Large intestine (tissue), 3 donors: ENCODE measurements around the gene GALNT14. TPM values are rescaled to one million over a fixed set of nuclear protein-coding genes. Genes with fewer than 3 reads are reported as not detected.

Source experiments
- DNase-seq, 2 donors: peaks; one replicate each; pipeline versions ENCODE4 v3.0.0 to v3.0.0-alpha.2; 2013
- H3K27ac ChIP-seq: one replicate; pipeline ENCODE4 v1.5.1; 2013; ENCODE audit warnings: low read length
- H3K27me3 ChIP-seq: 2 replicates; pipeline ENCODE4 v1.6.1; 2013; ENCODE audit warnings: low read length; ENCODE audit not compliant: control insufficient read depth, insufficient read depth
- H3K36me3 ChIP-seq: 2 replicates; pipeline ENCODE4 v1.6.1; 2013; ENCODE audit warnings: low read length; ENCODE audit not compliant: control insufficient read depth, insufficient read depth
- H3K4me1 ChIP-seq: one replicate; pipeline ENCODE4 v1.6.1; 2013; ENCODE audit warnings: low read length; ENCODE audit not compliant: control insufficient read depth, insufficient read depth
- H3K4me3 ChIP-seq: one replicate; pipeline ENCODE4 v1.5.1; 2013; ENCODE audit warnings: low read length
- H3K9me3 ChIP-seq: one replicate; pipeline ENCODE4 v1.6.1; 2013; ENCODE audit warnings: mild to moderate bottlenecking, low read depth, low read length, moderate library complexity; ENCODE audit not compliant: control insufficient read depth
- WGBS: methylation state at CpG from one replicate; pipeline ENCODE4 v1.1.5; 2013; ENCODE audit warnings: low lambda C conversion rate; ENCODE audit not compliant: insufficient coverage; 5-methylcytosine and 5-hydroxymethylcytosine counted together
- polyA plus RNA-seq: library from polyadenylated mRNA; unstranded; fragments of 120-200 nt; gene quantifications from one replicate; pipeline ENCODE4 v1.2.1, GENCODE V29; 2013

The GALNT14 gene
- polyA plus RNA-seq, 1 donor, result 3.1 TPM

GRCh38 chr2:30866974-30867373 lies 271.3 kb downstream of the GALNT14 start:
- Histone ChIP-seq H3K9me3 (no peaks in the 10 kb centered on the region), H3K4me1 (no peaks in the 10 kb centered on the region), H3K27me3 (peaks cover 7% of the 10 kb centered on the region), H3K27ac (no peak overlapping the region), H3K36me3 (no peaks in the 10 kb centered on the region), H3K4me3 (no peak overlapping the region)
- no peak for DNase-seq
- WGBS, result no CpG with 5 or more reads among the region's 5 CpGs

- peaks cover 2% of the 10 kb centered on the region for H3K27me3 ChIP-seq
- DNase-seq, result no peak
- H3K9me3 ChIP-seq, result no peaks in the 10 kb centered on the region
- no peaks in the 10 kb centered on the region for H3K36me3 ChIP-seq
- no peak overlapping the region for H3K4me3 ChIP-seq
- no peak overlapping the region for H3K27ac ChIP-seq
- no peaks in the 10 kb centered on the region for H3K4me1 ChIP-seq
- no CpG with 5 or more reads among the region's 10 CpGs for WGBS
These were observed 272.2 kb downstream of the GALNT14 start for GRCh38 chr2:30865892-30866681.

- no peak overlapping the region for H3K27ac ChIP-seq
- DNase-seq, result no peak
- no CpG with 5 or more reads among the region's 1 CpG for WGBS
- H3K36me3 ChIP-seq, result no peaks in the 10 kb centered on the region
- H3K27me3 ChIP-seq, result peaks cover 2% of the 10 kb centered on the region
- no peaks in the 10 kb centered on the region for H3K4me1 ChIP-seq
- H3K4me3 ChIP-seq, result no peak overlapping the region
- no peaks in the 10 kb centered on the region for H3K9me3 ChIP-seq
These were observed 273.0 kb downstream of the GALNT14 start for GRCh38 chr2:30865243-30865642.

GRCh38 chr2:30862054-30862651 lies 276.1 kb downstream of the GALNT14 start:
- Histone ChIP-seq H3K4me3 (no peak overlapping the region), H3K36me3 (no peaks in the 10 kb centered on the region), H3K9me3 (no peaks in the 10 kb centered on the region), H3K27me3 (peaks cover 2% of the 10 kb centered on the region), H3K27ac (no peak overlapping the region), H3K4me1 (no peaks in the 10 kb centered on the region)
- WGBS, result 0% methylated on average over 1 of the region's 3 CpGs
- peak; percentile 46 to 47 for DNase-seq

- no peak for DNase-seq
- Histone ChIP-seq H3K9me3 (no peaks in the 10 kb centered on the region), H3K27me3 (peaks cover under 1% of the 10 kb centered on the region), H3K4me1 (no peaks in the 10 kb centered on the region), H3K4me3 (no peak overlapping the region), H3K27ac (no peak overlapping the region), H3K36me3 (no peaks in the 10 kb centered on the region)
- WGBS, result 100% methylated on average over 1 of the region's 4 CpGs
These were observed 277.5 kb downstream of the GALNT14 start for GRCh38 chr2:30860726-30861125.

Other genes starting within 250 kb of the GALNT14 start
- 0.13 TPM for gene CAPN14, start 79.1 kb upstream of the GALNT14 start, polyA plus RNA-seq
- gene EHD3, start 95.7 kb upstream of the GALNT14 start, polyA plus RNA-seq, result 3.9 TPM